A549 (cell line): Measurements from ENCODE around the gene RSPH10B.
"Not testable (repeated sequence)": the region's sequence is repeated elsewhere in the genome, so short reads cannot be mapped to it uniquely, and the experiment has no call there.

Experiments used
- CTCF ChIP-seq: fragments of >200 bp; sonication (Bioruptor Twin); formaldehyde crosslinking; IDR thresholded peaks from 3 replicates; pipeline ENCODE4 v1.5.1; 2016
- HMGXB4 ChIP-seq: fragments of 250-450 bp; sonication (Bioruptor Pico); IDR thresholded peaks from 2 replicates; pipeline ENCODE4 v1.5.0; 2021; ENCODE audit warnings: mild to moderate bottlenecking, moderate library complexity, borderline replicate concordance
- JUN ChIP-seq, 2 experiments: fragments of >200 bp; sonication (Bioruptor Twin); formaldehyde crosslinking; IDR thresholded peaks; 2 replicates in 1 of 2; 3 replicates in 1 of 2; pipeline ENCODE4 v1.6.1; 2016 to 2017
- KDM1A ChIP-seq: fragments of 200-600 bp; sonication (generic); IDR thresholded peaks from 2 replicates; pipeline ENCODE4 v1.6.1; 2016; ENCODE audit warnings: low read depth, mild to moderate bottlenecking
- MAX ChIP-seq: IDR thresholded peaks from 2 replicates; pipeline ENCODE4 v1.6.1; 2012

GRCh38 chr7:5908835-5909234, 61.7 kb downstream of the RSPH10B start:
- not testable (repeated sequence) for TF ChIP-seq KDM1A; MAX; HMGXB4; CTCF; JUN (IDR thresholded peaks at IDR 0.05)
